Fibroblast of the conjunctiva (primary cell): Measurements from ENCODE around the gene TEX12.
A peak's percentile ranks its signal among the peaks of the same experiment; 100 is the strongest.
"Not testable (repeated sequence)": the region's sequence is repeated elsewhere in the genome, so short reads cannot be mapped to it uniquely, and the experiment has no call there.

Experiments used
- DNase-seq: peaks from one replicate; pipeline ENCODE4 v3.0.0-alpha.2; 2010; ENCODE audit warnings: low read depth

Gene TEX12, protein sequence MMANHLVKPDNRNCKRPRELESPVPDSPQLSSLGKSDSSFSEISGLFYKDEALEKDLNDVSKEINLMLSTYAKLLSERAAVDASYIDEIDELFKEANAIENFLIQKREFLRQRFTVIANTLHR

DNA sequence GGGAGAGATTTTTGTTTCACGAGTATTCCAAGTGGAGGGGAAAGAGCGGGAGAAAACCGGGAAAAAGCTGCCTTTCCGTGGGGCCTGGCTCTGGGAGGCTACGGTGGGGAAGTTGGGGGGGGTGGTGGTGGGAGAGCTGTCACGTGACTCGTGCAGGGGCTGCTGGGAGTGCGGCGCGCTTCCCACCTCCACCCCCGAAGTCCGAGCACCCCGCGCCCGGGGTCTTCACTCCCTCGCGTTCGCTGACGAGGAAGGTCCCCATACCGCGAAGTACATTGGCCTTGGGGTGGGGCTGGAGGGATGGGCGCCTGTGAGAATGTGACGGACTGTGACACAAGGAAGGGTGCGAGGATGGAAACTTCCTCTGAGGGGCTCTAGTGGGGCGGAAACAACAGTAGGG lies at the start of gene TEX12:
TSS of gene TEX12 (plus strand) at position 228 of the 400 bp plus-strand sequence. CDS start 1,897 bp downstream, outside the sequence.
- DNase-seq: no peak

DNA sequence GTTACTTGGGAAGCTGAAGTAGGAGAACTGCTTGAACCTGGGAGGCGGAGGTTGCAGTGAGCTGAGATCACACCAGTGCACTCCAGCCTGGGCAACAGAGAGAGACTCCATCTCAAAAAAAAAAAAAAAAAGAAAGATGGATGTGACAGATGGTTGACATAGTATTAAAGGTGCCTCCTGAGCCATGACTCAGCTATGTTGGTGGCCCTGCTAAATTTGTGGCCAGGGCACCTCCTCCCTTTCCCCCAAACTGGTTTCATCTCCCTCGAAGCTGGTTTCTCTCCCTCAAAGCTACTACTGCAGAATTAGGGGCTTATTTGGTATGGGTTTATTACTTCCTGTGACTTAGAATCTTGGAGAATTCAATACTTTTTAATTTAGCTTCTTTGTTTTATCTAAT lies 49.0 kb upstream of the TEX12 start:
- no peak for DNase-seq

DNA sequence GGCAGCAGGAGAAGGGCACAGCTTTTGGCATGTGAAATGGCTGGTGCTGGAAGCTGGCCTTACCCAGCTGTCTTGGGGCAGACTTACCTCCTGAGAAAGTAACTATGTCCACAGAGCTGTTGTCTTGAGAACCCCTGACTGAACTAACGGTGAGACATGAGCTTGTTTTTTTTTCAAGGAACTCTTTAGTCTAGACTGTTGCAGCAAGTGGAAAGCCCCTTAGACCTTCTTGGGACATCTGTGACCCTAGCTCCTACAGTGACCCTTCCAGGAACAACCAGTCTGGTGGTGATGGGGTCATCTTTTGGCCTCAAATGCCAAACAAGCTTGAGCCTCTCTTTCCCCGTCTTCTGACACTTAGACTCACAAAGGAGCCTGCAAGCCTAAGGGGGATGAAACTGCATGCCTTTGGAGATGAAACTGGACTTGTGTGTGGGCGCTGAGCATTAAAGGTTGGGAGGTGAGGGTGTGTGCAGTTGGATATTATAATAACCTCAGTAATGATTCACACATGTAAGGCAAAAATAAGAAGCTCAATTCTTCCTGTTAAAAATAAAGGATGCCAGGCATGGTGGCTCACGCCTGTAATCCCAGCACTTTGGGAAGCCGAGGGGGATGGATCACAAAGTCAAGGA lies 45.1 kb upstream of the TEX12 start:
- no peak for DNase-seq

DNA sequence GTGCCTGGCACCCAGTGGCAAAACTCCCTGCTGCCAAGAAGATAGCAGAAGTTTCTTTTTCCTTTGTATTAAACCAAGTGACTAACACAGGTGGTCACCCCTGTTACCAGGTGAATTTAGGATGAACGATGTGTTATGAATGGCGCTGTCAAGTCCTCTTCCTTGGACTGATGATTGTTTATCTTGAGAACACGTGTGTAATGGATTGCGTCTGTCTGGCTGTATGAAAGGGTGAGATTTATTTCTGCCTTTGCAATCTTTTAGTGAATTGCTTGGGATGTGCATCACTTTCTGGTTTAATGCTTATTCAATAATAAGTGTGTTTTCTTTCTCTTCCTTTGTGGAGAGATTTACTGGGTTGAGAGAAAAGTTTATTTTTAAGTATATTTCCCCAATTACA lies 44.0 kb upstream of the TEX12 start:
- no peak for DNase-seq

DNA sequence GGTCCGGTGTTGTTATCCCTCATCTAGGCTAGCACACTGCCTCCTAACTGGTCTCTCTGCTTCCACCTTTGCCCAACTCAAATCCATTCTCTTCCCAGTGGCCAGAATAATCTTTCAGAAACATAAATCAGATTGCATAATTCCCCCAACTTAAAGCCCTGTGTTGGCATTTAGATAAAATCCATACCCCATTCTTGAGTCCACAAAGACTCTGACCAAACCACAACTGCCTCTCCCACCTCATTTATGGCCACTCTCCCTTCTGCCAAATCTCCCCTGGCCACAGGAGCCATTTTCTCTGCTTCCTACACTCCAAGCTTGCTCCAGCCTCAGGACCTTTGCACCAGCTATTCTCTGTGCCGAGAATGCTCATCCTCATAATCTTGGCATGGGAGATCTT lies 40.1 kb upstream of the TEX12 start:
- no peak for DNase-seq

DNA sequence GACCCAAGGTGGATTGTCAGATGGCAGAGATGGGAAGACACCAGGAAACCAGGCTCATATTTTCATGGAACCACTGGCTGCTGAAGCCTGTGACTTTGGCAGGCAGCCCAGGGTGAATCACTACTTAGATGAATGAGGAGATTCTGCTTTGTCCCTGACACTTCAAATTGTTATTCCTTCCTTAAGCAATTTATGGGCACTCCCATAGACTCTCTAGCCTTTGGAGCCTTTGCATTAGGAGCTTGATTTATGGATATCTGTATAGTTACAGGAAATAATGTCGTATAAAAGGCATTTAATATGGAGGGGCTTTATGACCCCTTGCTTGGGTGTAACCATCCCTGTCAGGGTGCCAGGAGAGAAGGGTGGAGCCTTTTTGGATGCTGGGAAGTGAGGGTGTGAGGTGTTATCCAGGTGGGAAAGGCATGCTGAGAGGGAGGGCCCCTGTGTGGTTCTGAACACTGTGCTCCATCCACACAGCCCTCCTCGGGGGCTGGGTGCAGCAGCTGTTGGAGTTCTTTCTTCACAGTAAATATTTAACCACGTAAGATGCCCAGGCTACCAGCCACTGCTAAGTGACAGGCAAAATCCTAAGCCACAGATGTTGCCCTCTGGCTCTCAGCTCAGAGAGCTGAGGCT lies 38.6 kb upstream of the TEX12 start:
- peak; percentile 12 for DNase-seq

DNA sequence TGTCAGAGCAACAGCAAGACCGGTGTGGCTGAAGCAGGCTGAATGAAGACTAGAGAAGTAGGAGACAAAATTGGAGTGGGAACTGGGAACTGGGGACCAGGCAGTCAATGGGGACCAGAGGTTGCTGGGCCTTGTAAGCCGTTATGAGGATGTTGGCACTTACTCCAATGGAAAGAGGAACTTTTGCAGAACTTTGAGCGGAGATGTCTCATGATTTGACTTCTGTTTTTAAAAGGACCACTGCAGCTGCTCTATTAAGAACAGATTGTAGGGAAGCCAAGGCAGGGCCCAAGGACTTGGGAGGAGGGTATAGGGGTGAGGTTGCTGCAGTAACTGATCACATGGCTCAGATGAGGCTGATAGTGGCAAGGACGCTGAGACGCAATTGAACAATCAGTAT lies 37.5 kb upstream of the TEX12 start:
- DNase-seq: no peak

DNA sequence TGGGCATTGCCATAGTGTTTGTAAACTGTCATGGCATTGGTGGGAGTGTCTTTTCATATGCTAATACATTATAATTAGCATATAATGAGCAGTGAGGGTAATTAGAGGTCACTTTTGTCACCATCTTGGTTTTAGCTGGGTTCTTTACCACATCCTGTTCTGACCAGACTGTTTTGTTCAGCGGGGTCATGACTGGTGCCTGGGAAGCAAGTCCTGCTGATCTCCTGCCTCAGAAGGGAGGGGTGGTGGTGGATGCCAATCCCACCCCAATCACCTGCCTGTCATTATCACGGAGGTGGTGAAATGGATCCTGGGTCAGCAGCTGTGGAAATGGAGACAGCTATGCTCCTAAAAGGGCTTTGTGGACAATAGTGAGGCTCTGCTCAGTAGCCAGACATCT lies 34.4 kb upstream of the TEX12 start:
- DNase-seq: no peak

DNA sequence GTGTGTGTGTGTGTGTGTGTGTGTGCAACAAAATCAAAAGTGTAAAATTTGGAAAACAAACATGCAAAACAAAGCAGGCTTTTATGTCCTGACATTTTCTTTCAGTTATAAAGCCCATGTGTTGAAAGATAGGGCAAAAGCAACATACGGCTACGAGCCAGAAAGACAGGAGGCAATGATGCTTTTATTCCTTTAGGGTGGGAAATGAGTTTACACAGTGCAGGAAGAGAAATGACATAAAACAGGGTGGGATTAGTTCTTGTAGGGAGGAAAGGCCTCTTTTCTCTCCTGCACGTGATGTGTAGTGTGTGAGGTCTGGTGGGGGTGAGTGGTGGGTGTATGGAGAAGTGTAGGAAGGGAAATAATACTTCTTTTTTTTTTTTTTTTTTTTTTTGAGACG lies 32.7 kb upstream of the TEX12 start:
- no peak for DNase-seq

DNA sequence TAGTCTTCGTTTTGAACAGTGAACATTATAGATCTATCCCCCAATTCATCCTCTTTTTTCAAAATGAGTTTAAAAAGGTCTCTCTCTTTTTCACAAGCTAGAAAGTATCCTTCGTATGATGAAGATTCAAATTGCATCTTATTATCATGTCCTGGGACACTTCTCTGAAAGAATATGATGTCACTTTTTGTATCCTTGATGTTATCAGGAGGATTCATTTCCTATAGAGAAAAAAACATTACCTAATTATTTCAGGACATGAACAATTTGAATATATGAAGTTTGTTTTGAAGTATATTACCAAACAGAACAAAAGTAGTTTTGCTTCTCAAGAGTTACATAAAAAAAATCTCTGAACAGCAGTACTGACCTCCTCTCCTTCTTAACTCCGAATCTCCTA lies 23.6 kb upstream of the TEX12 start:
- no peak for DNase-seq

DNA sequence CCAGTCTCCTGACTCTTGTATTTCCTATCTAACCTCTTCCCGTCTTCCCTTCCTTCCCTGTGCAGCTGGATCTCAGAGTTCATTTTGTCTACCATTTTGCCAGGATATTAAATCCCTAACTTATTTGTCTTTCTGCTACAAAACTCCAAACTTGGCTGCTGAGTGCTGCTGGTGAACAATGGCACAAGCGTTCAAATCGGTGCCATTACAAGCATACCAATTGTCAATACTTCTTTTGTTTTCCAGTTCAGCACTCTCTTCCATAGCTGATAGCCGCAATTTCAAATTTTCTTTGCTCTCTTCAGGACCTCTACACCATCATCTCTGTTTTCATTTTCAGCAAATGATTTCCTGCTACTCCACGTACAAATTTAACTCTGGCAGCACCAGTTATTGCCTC lies 16.7 kb upstream of the TEX12 start:
- no peak for DNase-seq

DNA sequence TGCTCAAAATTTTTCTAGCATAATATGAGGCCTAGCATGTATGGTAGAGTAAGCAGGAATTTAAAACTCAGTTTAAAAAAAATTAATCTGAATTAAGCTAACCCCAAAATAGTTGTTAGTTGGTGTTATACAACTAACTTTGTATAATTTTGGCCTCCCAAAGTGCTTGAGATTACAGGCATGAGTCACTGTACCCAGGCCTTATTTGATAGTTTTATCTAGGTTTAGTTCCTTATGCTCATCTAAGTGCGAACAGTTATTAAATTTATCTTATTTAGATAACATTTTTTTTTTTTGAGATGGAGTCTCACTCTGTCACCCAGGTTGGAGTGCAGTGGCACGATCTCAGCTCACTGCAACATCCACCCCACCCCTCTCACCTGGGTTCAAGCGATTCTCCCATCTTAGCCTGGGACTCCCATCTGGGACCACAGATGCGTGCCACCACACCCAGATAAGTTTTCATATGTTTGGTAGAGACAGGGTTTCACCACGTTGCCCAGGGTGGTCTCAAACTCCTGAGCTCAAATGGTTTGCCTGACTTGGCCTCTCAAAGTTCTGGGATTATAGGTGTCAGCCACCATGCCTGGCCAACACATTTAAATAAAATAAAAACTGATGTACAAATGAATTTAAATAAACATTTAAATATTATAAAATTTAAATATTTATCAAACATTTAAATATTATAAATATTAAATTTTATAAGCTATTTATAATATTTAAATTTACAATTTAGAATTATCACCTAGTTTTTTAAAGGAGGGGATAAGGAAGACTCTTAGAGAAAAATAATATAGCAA lies 10.8 kb upstream of the TEX12 start:
- DNase-seq: no peak

DNA sequence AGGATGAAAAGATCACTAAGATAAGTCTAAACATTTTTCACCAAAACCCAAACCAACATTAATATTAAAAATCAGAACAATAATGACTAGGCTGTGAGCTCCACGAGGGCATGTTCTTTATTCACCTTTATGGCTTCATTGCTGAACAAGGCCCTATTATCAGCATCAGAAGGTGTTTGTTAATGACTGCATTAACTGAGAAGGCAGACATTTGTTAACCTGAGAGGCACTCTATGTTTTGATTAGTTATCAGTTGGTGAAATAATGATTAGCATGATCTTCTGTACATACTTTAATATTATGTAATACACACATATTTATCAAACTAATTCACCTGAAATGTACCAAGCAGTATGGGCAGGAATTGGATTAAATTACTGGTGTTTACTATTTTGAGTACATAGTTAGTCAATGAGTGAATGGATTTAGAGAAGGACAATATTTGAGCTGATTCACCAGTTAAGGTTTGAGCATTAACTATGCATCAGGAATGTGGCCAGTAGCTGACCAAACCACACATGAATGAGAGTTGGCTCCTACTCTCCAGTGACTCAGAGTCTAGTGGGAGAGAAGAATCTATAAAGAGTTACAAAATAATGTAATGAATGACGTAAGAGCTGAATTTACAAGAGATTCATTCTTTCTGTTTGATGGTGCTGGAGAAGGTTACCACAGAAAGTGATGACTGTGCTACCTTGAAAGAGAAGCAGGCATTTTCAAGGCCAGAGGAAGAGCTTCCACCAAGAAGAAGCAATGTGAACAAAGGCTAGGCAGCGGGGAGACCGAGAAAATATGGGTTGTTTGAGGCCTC lies 10.0 kb upstream of the TEX12 start:
- peak; percentile 91 for DNase-seq

DNA sequence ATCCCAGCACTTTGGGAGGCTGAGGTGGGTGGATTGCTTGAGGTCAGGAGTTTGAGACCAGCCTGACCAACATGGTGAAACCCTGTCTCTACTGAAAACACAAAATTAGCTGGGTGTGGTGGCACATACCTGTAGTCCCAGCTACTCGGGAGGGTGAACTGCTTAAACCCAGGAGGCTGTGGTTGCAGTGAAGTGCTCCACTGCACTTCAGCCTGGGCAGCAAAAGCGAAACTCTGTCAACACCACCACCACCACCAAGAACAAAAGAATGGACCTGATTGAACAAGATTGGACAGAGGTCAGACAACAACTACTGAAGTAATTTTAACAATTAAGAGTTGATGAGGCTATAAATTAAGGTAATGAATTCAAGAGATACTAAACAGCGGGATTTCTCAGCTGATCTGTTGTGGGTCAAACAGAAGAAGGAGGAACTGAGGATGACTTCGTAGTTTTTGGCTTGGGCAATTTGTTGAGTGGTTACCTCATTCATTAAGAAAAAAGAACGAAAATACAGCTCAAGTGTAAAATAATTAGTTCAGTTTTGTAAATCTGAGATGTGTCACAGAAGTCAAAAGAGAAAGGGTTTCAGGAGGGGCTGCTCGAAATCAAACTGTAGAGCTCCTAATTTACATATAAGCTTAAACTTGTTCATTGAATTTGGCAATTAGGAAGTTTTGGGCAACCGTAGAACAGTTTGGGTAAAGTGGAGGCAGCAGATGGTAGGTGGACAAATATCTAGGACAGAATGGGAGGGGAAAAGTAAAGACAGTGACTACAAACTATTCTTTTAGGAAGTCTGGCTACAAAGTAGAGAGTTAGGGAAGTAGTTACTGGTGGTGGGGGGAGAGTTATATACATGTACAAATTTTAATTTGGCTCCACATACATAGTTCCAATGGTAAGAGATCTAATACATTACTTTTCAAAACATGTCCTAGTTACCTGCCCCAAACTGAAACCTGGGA lies 7.8 kb upstream of the TEX12 start:
- no peak for DNase-seq

DNA sequence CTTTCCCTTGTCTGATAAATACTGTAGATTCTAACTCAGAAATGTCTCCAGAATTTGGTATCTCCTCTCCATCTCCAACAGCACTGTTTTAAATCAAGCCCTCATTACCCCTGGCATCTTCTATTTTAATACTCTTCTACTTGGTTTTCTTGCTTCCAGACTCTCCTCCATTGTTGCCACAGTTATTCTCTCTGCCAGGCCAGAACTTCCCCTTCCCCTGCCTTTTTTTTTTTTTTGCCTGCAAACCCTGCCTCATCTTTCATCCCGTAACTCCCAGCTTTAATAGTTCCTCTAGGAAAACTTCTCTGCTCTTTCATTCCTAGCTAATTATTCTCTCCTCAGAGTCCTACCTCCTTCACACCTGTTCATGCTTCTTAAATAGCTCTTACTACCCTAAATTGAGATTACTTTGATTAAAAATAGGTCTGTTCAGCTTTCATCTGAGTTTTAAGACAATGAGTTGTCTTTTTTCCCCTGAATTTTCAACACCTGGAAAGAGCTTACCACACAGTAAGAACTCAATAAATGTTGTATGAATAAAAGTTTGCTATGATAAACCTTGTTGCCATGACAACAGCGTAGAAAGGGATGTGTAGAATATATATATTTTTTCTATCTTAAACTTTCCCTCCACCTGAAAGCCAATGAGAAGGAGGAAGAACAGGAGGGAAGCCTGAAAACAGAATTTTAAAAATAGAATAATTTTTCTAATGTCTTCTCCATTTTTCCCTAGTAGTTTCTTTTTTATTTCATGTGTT lies 6.9 kb upstream of the TEX12 start:
- no peak for DNase-seq

DNA sequence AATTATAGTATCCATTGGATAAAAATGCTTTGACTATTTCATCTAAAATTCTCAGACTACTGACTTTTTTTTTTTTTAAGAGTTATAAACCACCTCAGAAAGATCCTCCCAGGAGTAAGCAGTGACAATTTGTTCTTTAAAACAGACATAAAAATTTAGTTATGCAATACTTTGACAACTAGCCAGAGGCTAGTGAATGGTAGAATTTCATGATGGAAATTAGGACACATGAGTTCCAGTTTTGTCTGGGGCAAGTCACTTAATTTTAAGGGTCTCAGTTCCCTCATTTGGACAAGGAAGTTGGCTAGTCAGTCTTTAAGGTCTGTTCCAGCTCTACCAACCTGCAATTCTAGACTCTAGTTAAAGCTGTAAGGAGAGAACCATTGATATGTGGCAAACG lies 6.2 kb upstream of the TEX12 start:
- no peak for DNase-seq

DNA sequence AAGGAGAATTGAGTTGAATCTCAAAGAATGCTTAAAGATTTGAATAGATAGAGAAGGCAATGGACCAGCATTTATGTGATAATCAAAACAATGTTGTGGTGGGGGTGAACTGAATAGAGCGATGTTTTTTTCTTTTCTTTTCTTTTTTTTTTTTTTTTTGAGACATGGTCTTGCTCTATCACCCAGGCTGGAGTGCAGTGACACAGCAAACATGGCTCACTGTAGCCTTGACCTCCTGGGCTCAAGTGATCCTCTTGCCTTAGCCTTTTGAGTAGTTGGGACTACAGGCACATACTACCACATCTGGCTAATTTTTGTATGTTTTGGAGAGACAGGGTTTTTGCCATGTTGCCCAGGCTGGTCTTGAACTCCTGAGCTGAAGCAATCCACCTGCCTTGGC lies 5.0 kb upstream of the TEX12 start:
- DNase-seq: not testable (repeated sequence)

DNA sequence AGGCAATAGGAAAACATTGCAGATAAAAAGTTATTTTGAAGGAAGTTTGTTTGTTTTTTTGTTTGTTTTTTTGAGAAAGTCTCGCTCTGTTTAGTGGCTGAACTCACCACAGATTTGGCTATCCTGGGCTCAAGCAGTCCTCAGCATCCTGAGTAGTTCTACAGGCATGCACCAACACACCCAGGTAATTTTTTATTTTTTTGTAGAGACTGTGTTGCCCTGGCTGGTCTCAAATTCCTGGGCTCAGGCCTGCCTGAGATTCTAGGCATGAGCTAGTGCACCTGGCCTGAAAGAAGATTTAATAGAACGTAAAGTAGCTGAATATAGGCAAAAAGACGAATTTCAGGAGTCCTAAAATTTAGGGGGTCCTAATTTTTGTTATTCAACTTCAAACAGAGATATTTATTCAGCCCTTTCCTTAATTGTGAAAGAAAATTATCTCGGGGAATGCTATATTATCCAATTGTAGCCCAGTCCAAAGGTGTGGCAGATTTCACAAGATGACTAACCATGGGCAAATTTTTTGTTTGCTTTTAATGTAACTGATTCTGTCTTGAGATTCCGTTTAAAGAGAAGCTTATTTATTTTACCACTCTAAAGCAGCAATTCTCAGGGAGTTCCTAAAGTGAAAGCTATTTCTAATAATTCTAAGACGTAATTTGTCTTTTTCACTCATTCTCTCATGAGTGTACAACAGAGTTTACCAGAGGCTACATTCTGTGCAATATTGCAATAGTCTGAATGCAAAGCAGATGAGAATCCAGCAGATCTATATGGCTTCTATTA lies 4.2 kb upstream of the TEX12 start:
- no peak for DNase-seq

DNA sequence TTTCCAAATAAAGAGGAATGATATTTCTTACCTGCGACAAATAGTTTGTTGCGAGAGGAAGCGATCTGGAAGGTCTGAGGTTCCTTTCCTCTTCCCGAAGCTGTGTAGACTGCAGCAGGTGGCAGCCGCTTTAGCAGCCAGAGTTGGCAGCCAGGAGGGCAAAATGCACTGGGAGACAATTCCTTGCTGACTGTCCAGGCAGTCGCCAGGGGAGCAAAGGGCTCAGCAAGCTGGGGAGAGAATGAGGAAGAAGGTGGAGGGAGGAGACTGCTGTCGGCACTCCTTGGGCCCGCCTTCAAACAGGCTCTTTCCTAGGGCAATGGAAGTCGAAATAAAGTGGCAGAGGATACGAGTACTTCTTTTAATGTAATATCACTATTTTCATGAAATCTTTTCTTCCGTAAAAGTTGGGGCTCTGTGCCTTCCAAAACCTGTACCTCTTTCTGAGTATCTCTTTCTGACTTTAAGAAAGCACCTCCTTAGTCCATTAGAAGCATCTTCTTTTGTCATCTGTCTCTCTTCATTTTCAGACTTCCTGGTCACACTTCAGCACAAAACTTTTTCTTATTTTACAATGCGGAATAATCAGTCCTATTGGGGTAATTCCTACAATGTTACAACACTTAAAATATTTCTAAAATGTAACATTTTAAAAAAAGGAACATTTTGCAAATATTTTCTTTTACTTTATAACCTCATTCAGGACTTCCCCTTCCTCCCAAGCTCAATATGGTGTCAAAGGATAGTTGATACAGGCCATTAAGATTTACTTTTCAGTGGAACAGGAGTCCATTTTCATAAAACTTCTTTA lies 3.1 kb upstream of the TEX12 start, which contains the start of gene IL18:
TSS of gene IL18 (minus strand) at position 220 of the 811 bp plus-strand sequence. CDS start 9,041 bp downstream, outside the sequence.
- DNase-seq: no peak
